Measurements from ENCODE around the gene UPK1A.
A peak's percentile ranks its signal among the peaks of the same experiment; 100 is the strongest.

Gene UPK1A

GRCh38 chr19:35693835-35694599, 27.7 kb downstream of the UPK1A start:
- DNase-seq = peak; percentile 93

GRCh38 chr19:35695895-35696422, 29.6 kb downstream of the UPK1A start:
- no peak for DNase-seq

- DNase-seq = no peak
Measured at GRCh38 chr19:35696835-35697234, 30.5 kb downstream of the UPK1A start.

GRCh38 chr19:35702223-35703012, 36.1 kb downstream of the UPK1A start:
- peak; percentile 92 for DNase-seq

GRCh38 chr19:35703343-35703742, 37.0 kb downstream of the UPK1A start:
- DNase-seq = no peak

GRCh38 chr19:35704218-35704617, 37.9 kb downstream of the UPK1A start, which contains the start of gene ZBTB32:
ZBTB32 (plus strand) TSS chr19:35704558; CDS start chr19:35714627, 10,069 bp downstream.
- DNase-seq = no peak

GRCh38 chr19:35708391-35708790, 42.1 kb downstream of the UPK1A start:
- DNase-seq = no peak

- no peak for DNase-seq
Measured at GRCh38 chr19:35710784-35711723, 44.7 kb downstream of the UPK1A start.

- DNase-seq = peak; percentile 28
Measured at GRCh38 chr19:35712567-35713505, 46.5 kb downstream of the UPK1A start.

- no peak for DNase-seq
Measured at GRCh38 chr19:35713506-35713850, 47.2 kb downstream of the UPK1A start.

- DNase-seq = no peak
Measured at GRCh38 chr19:35713904-35714495, 47.7 kb downstream of the UPK1A start.

GRCh38 chr19:35714601-35715354, 48.5 kb downstream of the UPK1A start:
- DNase-seq = no peak

- DNase-seq = no peak
Measured at GRCh38 chr19:35715355-35715809, 49.1 kb downstream of the UPK1A start.

- DNase-seq = peak; percentile 37
Measured at GRCh38 chr19:35715981-35716800, 49.9 kb downstream of the UPK1A start.

GRCh38 chr19:35716801-35717664, 50.7 kb downstream of the UPK1A start:
- peak; percentile 98 for DNase-seq

GRCh38 chr19:35717665-35718344, 51.5 kb downstream of the UPK1A start, which contains the start of gene KMT2B:
KMT2B (plus strand) TSS chr19:35718003; CDS start chr19:35718019, 16 bp downstream.
- DNase-seq = no peak

- DNase-seq = peak; percentile 55
Measured at GRCh38 chr19:35718345-35719041, 52.2 kb downstream of the UPK1A start.

All from CD4-positive, alpha-beta T cell treated with Interleukin-17A for 4 hours (primary cell).